OCI-LY7 (cell line): ENCODE data around the gene UBAP2L.

Experiments
- EZH2phosphoT487 ChIP-seq: fragments of 200-600 bp; sonication (generic); IDR thresholded peaks from 2 replicates; pipeline ENCODE4 v1.6.1; 2018; ENCODE audit warnings: low read depth, borderline replicate concordance, mild to moderate bottlenecking, mixed run types, antibody characterized with exemption, low read length, moderate library complexity, mixed read lengths
- TF ChIP-seq, protein P1 (sequence below): fragments of 200-600 bp; sonication (generic); conservative IDR thresholded peaks from 2 replicates; pipeline ENCODE4 v1.5.1; 2014; ENCODE audit warnings: mild to moderate bottlenecking, antibody characterized with exemption, low read length, moderate library complexity, mixed read lengths

DNA sequence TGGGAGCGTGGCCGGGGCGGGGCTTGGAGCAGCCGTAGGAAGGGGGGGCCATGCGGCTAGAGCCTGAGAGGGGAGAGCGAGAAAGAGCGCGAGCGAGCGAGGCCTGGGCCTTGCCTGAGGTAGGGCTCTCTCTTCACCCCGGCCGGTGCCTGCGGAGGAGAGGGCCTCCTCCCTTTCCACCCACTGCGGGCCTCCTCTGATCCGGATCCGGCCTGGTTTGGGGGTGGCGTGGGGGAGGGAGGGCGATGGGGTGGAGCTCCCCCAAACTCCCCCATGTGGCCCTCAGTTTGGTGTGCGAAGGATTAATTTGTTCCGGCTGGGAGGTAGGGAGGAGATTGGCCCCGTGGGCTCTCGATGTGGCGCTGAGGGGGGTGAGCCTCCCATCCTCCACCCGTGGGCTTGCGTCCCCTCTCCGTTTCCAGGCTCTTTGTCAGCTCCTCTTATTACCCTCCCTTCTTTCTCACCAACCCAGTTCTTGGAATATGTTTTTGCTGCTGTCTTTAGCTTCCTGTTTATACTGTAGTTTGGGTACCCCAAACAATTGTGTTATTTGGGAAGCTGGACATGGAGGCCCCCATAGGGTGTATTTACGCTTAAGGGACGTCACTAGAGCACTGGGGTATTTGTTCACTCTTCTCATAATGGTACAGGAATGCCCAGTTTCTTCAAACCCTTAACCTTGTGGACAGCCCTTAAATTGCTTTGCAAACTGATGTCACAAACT, 685 bp downstream of the UBAP2L start:
- TF ChIP-seq, protein P1, sequence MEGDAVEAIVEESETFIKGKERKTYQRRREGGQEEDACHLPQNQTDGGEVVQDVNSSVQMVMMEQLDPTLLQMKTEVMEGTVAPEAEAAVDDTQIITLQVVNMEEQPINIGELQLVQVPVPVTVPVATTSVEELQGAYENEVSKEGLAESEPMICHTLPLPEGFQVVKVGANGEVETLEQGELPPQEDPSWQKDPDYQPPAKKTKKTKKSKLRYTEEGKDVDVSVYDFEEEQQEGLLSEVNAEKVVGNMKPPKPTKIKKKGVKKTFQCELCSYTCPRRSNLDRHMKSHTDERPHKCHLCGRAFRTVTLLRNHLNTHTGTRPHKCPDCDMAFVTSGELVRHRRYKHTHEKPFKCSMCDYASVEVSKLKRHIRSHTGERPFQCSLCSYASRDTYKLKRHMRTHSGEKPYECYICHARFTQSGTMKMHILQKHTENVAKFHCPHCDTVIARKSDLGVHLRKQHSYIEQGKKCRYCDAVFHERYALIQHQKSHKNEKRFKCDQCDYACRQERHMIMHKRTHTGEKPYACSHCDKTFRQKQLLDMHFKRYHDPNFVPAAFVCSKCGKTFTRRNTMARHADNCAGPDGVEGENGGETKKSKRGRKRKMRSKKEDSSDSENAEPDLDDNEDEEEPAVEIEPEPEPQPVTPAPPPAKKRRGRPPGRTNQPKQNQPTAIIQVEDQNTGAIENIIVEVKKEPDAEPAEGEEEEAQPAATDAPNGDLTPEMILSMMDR, result no peak
- TF ChIP-seq EZH2phosphoT487, result no peak
